ENCODE measurements around the gene IFNAR2.

The IFNAR2 gene

DNA sequence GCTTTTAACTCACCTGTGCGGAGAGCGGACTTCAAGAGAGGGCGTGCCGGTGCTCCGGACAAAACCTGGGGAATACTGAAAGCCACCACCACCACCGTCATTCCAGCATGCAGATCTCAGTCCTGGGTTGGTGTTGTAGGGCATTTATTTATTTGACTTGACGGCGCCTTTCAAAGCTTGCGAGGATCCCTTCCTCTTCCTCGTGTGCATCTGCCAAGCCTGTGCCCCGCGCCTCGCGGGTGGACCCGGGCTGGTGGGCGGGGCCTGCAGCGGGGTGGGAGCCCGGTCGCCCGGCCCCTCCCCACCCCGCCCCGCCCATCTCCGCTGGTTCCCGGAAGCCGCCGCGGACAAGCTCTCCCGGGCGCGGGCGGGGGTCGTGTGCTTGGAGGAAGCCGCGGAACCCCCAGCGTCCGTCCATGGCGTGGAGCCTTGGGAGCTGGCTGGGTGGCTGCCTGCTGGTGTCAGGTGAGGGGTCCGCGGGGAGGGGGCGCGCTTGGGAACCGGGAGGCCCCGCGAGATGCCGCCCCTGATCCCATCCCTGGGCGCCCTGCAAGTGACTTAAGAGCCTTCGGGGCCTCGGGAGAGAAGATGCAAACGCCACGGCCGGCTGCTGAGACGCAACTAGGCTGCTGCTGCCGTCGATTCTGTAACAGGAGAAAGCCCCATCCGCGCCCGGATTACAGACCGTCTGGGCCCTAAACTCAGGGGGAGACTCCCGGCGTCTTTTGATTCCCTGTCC, 36.5 kb downstream of the IFNAR2 start, which contains the start of gene IL10RB:
IL10RB (plus strand) TSS at position 318 of the 739 bp plus-strand sequence; CDS start at position 417, 99 bp downstream.
- in situ Hi-C loops (cut with MboI; ENCODE audit: low sequenced_read_pairs) = no loop called here

DNA sequence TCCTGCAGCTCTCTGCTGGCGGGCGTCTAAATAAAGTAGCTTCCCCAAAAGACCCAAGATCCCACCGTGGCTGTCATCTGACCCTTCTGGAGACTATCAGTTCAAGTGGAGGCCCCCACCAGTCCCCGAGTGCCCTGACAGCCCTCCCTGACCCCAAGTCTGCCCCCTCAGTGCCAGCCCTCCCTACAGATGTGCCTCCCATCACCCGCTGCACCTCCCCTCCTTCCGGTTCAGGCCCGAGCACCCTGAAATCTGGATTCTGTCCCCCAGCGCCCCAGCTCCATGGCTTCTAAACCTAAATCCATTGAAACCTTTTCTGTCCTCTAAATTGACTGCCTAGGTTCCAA, 37.0 kb downstream of the IFNAR2 start:
- in situ Hi-C loops (cut with MboI; ENCODE audit: low sequenced_read_pairs) = no loop called here

DNA sequence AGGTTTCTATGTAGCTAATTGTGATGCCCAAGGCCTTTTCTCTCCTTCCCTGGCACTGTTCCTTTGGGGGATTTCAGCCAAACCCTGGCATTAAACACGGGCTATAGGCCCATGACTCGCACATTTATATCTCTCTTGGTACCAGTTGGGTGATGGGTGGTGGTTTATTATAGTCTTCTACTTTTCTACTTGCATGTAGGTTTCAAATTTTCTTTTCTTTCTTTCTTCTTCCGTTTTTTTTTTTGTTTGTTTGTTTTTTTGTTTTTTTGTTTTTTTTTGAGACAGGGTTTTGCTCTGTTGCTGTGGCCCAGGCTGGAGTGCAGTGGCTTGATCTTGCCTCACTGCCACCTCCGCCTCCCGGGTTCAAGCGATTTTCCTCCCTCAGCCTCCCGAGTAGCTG, 37.5 kb downstream of the IFNAR2 start:
- in situ Hi-C loops (cut with MboI; ENCODE audit: low sequenced_read_pairs) = no loop called here

DNA sequence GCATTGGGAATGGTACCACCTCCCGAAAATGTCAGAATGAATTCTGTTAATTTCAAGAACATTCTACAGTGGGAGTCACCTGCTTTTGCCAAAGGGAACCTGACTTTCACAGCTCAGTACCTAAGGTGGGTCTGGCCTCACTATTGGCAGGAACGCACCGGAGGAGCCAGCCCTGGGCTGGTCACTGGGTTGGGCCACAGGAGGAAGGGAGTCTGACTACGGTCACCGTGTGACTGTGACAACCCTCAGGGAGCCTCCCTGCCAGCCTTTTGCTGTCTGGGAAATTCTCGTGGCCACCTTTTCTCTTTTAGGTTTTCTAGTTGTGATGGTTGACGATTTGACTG, 38.6 kb downstream of the IFNAR2 start:
- in situ Hi-C loops (cut with MboI; ENCODE audit: low sequenced_read_pairs) = no loop called here

DNA sequence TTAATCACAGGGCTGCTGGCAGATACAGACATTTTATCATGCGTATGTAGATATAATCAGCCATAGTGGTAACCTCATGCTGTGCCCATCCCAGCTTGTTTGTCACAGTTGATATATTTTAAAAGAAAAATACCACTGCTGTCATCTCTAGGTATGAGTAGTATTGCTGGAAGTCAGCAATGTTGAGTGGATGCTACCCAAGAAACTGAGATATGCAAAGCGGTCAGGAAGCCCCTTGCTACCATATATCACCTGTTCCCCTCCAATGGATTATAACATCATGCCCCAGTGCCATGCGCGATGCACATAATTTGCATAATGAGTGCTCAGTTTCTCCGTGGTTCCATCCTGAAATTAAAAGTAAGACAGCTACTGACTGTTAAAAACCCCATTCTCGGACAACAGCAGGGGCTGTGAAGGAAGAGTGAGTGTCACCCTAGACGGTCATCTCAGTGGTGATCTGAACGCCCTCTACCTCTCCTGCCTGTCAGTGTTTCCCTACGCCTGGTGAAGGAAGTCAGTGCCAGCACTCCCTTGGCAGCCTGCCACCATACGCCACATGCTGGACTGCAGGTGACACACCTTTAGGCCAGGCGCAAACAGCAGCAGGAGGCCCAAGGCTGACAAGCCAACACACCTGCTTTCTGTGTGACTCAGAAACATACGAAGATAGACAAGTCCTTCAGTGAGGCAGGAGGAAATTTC, 39.2 kb downstream of the IFNAR2 start:
- in situ Hi-C loops (cut with MboI; ENCODE audit: low sequenced_read_pairs) = no loop called here

DNA sequence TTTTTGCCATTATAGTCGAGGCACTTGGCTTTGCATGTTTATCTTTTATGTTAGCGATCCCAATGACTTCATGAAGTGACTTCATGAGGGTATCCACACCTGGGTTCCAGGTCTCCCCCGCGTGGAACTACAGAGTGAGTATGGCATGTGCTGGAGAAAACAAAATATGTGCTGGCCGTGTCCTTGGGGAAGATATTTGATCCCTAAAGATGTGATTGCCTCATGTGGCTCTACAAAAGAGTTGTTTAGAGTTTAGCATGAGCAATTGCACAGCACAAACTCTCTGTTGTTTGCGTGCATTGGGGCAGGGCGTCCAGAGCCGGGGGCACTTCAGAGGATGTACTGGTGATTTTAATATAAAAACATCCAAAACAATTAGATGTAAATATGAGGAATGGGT, 41.2 kb downstream of the IFNAR2 start:
- in situ Hi-C loops (cut with MboI; ENCODE audit: low sequenced_read_pairs) = no loop called here

DNA sequence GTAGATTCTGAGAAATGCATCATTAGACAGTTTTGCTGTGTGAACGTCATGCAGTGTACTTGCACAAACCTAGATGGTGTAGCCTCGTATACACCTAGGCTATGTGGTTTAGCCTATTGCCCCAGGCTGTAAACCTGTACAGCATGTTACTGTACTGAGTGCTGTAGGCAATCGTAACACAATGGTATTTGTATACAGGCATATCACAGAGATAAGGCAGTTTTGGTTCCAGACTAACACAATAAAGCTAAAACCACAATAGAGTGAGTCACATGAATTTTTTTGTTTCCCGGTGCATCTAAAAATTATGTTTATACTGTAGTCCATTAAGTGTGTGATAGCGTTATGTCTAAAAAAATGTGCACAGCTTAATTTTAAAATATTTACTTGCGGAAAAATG, 43.3 kb downstream of the IFNAR2 start:
- in situ Hi-C loops (cut with MboI; ENCODE audit: low sequenced_read_pairs) = no loop called here

DNA sequence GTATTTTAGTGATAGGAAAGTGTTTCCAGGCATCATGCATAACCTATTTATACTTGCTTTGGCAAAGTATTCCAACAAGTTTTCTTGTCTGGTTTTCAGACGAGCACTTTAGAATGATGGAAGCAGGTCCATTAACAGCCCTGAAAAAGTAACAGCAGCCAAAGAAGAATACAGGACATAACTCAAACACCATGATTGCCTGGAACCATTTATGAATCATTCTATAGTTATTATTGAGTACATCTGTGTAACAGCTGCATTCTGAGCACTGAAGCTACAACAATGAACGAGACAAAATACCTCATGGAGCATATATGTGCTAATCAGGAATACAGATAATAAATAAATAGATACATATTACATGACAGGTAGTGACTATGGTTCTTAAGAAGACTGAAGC, 49.0 kb downstream of the IFNAR2 start:
- in situ Hi-C loops (cut with MboI; ENCODE audit: low sequenced_read_pairs) = no loop called here

DNA sequence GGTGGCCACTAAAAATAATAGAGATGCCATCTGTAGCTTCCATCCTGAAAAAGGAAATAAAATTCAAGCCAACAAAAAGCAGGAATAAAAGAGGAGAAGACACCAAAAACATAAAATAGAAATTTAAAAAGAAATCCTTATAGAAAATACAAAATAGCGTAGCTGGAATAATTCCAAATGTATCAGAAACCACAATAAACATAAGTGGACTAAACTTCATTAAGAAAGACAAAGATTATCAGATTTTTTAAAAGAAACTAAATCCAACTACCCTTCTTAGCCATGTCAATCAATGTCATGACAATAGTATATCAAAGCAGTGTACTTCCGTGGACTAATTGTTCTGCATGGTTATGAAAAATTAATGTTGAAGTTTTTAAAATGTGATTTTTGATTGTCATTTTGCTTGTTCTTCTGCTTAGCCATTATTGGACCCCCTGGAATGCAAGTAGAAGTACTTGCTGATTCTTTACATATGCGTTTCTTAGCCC, 49.6 kb downstream of the IFNAR2 start:
- in situ Hi-C loops (cut with MboI; ENCODE audit: low sequenced_read_pairs) = no loop called here
